Left lung (tissue), 10 donors: ENCODE measurements around the gene CWC27. TPM values are rescaled to one million over a fixed set of nuclear protein-coding genes. Genes with fewer than 3 reads are reported as not detected.

ENCODE experiments used
- ATAC-seq: fragments of 200-7000 bp; cut with Tn5 transposase; one replicate; pipeline ENCODE4 v1.9.1; 2020; ENCODE audit warnings: moderate library complexity
- DNase-seq, 4 donors: peaks; one replicate each; pipeline ENCODE4 v3.0.0-alpha.2; 2013 to 2020
- H3K27ac ChIP-seq, 2 donors: fragments of 200-600 bp; sonication (generic) in 1 of 2; one replicate each; pipeline versions ENCODE4 v1.5.0 to v1.8.0; 2020 to 2021
- H3K27me3 ChIP-seq, 2 donors: fragments of 200-600 bp; sonication (generic) in 1 of 2; one replicate each; pipeline versions ENCODE4 v1.5.0 to v1.8.0; 2020 to 2021
- H3K36me3 ChIP-seq, 2 donors: fragments of 200-600 bp; sonication (generic) in 1 of 2; one replicate each; pipeline versions ENCODE4 v1.5.0 to v1.8.0; 2020 to 2021
- H3K4me1 ChIP-seq, 2 donors: fragments of 200-600 bp; one replicate each; pipeline ENCODE4 v1.8.0; 2021
- H3K4me3 ChIP-seq, 2 donors: fragments of 200-600 bp; sonication (generic) in 1 of 2; one replicate each; pipeline versions ENCODE4 v1.5.0 to v1.8.0; 2020 to 2021; ENCODE audit warnings: mild to moderate bottlenecking in 1 of 2
- H3K9me3 ChIP-seq, 2 donors: fragments of 200-600 bp; sonication (generic) in 1 of 2; one replicate each; pipeline versions ENCODE4 v1.5.0 to v1.8.0; 2020 to 2021
- intact Hi-C, 2 donors: fragments of 100-400 bp; cut with DNase I; formaldehyde crosslinking; loops; one replicate each; pipeline versions ENCODE4 v1.11.2 to v1.14.2; 2022
- polyA plus RNA-seq, 6 donors: library from polyadenylated mRNA; unstranded; fragments of 120-200 nt; gene quantifications; one replicate each; pipeline ENCODE4 v1.2.1, GENCODE V29; 2013; ENCODE audit not compliant: insufficient read length in 6 of 6
- total RNA-seq, 2 donors: library from RNA; stranded (reverse); fragmentation: NEBNext Ultra II Directional; extraction: Animal tissue kit (Norgen Biotek cat#: 25700); gene quantifications; one replicate each; pipeline ENCODE4 v1.2.1, GENCODE V29; 2021
- TF ChIP-seq, protein P1 (sequence below), 2 donors: fragments of 200-600 bp; sonication (generic) in 1 of 2; IDR thresholded peaks; one replicate each; pipeline versions ENCODE4 v1.5.0 to v1.8.0; 2021; ENCODE audit warnings: antibody characterized with exemption in 2 of 2
- donor health status: DM: no; HTN: yes; CAD: no.
- donor health status: DM: no; HTN: no; CAD: no.

The CWC27 gene
- total and polyA plus RNA-seq, 8 donors: 14.3 to 45.4 (median 36.3) TPM

GRCh38 chr5:65022932-65023331 lies 254.2 kb downstream of the CWC27 start:
- no peaks in the 10 kb centered on the region for H3K27me3 ChIP-seq
- ATAC-seq (no peak), DNase-seq (no peak)
- no peaks in the 10 kb centered on the region for H3K9me3 ChIP-seq
- H3K27ac ChIP-seq: no peak overlapping the region
- no peaks in the 10 kb centered on the region for H3K36me3 ChIP-seq
- no peaks in the 10 kb centered on the region for H3K4me1 ChIP-seq
- intact Hi-C loops: no loop called here
- TF ChIP-seq, protein P1, sequence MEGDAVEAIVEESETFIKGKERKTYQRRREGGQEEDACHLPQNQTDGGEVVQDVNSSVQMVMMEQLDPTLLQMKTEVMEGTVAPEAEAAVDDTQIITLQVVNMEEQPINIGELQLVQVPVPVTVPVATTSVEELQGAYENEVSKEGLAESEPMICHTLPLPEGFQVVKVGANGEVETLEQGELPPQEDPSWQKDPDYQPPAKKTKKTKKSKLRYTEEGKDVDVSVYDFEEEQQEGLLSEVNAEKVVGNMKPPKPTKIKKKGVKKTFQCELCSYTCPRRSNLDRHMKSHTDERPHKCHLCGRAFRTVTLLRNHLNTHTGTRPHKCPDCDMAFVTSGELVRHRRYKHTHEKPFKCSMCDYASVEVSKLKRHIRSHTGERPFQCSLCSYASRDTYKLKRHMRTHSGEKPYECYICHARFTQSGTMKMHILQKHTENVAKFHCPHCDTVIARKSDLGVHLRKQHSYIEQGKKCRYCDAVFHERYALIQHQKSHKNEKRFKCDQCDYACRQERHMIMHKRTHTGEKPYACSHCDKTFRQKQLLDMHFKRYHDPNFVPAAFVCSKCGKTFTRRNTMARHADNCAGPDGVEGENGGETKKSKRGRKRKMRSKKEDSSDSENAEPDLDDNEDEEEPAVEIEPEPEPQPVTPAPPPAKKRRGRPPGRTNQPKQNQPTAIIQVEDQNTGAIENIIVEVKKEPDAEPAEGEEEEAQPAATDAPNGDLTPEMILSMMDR (IDR thresholded peaks at IDR 0.05): no peak
- no peak overlapping the region for H3K4me3 ChIP-seq

DNA sequence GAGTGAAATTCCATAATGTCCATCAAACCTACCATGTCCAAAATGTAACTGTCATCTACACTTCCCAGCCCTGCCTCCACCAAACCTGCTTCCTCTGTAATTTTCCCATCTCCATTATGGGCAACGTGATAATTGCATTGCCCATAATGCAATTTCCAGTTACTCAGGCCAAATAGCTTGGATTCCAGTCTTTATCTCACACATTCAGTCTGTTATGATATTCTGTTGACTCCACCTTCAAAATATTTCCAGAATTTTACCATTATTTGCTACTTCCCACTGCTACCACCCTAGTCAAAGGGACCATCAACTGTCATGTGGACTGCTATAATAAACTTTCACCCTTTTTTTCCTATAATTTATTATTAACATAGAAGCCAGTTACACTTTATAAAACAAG lies 256.0 kb downstream of the CWC27 start:
- H3K4me1 ChIP-seq: no peaks in the 10 kb centered on the region
- TF ChIP-seq, protein P1 (IDR thresholded peaks at IDR 0.05): no peak
- H3K9me3 ChIP-seq: no peaks in the 10 kb centered on the region
- no peaks in the 10 kb centered on the region for H3K27me3 ChIP-seq
- H3K36me3 ChIP-seq: no peaks in the 10 kb centered on the region
- ATAC-seq: no peak
- intact Hi-C loops: no loop called here
- no peak for DNase-seq
- H3K4me3 ChIP-seq: no peak overlapping the region
- no peak overlapping the region for H3K27ac ChIP-seq

- Histone ChIP-seq H3K36me3 (no peaks in the 10 kb centered on the region), H3K27me3 (no peaks in the 10 kb centered on the region), H3K9me3 (no peaks in the 10 kb centered on the region), H3K4me3 (no peak overlapping the region), H3K4me1 (no peaks in the 10 kb centered on the region), H3K27ac (no peak overlapping the region)
- ATAC-seq: no peak
- intact Hi-C loops: no loop called here
- no peak for DNase-seq
- TF ChIP-seq, protein P1 (IDR thresholded peaks at IDR 0.05): no peak
Observed at GRCh38 chr5:65026816-65027548, 258.3 kb downstream of the CWC27 start.

DNA sequence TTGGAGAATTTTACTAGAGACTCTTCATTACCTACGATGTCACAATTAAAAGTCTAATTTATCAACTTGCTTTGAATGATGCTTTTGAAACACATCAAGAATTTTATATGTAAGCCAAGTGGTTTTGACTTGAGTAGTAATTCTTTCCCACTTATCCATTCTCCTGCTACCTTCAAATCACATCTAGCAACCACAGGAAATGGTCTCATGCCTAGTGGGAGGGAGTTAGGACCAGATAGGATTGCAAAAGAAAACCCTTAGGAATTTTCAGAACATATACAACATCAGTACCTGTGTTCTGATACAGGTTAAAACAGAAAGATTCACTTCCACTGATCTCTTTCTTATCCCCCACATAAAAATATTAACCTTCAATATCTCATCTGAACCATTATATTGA lies 260.4 kb downstream of the CWC27 start:
- intact Hi-C loops: no loop called here
- Histone ChIP-seq H3K36me3 (no peaks in the 10 kb centered on the region), H3K9me3 (no peaks in the 10 kb centered on the region), H3K27me3 (no peaks in the 10 kb centered on the region), H3K4me3 (no peak overlapping the region), H3K27ac (no peak overlapping the region), H3K4me1 (no peaks in the 10 kb centered on the region)
- DNase-seq: no peak
- no peak for ATAC-seq
- TF ChIP-seq, protein P1 (IDR thresholded peaks at IDR 0.05): no peak

- no peak for DNase-seq
- Histone ChIP-seq H3K9me3 (no peaks in the 10 kb centered on the region), H3K4me3 (no peak overlapping the region), H3K27ac (no peak overlapping the region), H3K27me3 (no peaks in the 10 kb centered on the region), H3K4me1 (peaks cover 4 to 6% of the 10 kb centered on the region in 2 donors), H3K36me3 (no peaks in the 10 kb centered on the region)
- ATAC-seq: no peak
- TF ChIP-seq, protein P1 (IDR thresholded peaks at IDR 0.05): no peak
- intact Hi-C loops: no loop called here
Observed at GRCh38 chr5:65030056-65030455, 261.3 kb downstream of the CWC27 start.
